Neural progenitor cell (in vitro differentiated cells): ENCODE measurements around the gene LILRB2. TPM values are rescaled to one million over a fixed set of nuclear protein-coding genes. Genes with fewer than 3 reads are reported as not detected.

Experiments
- DNase-seq: peaks from one replicate; pipeline ENCODE4 v3.0.0-alpha.2; 2016; ENCODE audit warnings: low spot score
- H2AFZ ChIP-seq: fragments of 200-600 bp; sonication (generic); replicated peaks from 2 replicates; pipeline ENCODE4 v1.6.1; 2016; ENCODE audit warnings: antibody characterized with exemption
- H3F3A ChIP-seq: fragments of 200-600 bp; sonication (generic); 2 replicates; pipeline ENCODE4 v1.6.1; 2016; ENCODE audit warnings: antibody characterized with exemption, low read depth
- H3K27ac ChIP-seq: fragments of 200-600 bp; sonication (generic); 2 replicates; pipeline ENCODE4 v1.5.1; 2016; ENCODE audit warnings: mild to moderate bottlenecking
- H3K27me3 ChIP-seq: fragments of 200-600 bp; sonication (generic); 2 replicates; pipeline ENCODE4 v1.6.1; 2016; ENCODE audit warnings: mild to moderate bottlenecking, moderate library complexity
- H3K36me3 ChIP-seq: fragments of 200-600 bp; sonication (generic); 2 replicates; pipeline ENCODE4 v1.5.1; 2016
- H3K4me1 ChIP-seq: fragments of 200-600 bp; sonication (generic); 2 replicates; pipeline ENCODE4 v1.6.1; 2016; ENCODE audit warnings: mixed run types
- H3K4me2 ChIP-seq: fragments of 200-600 bp; sonication (generic); 2 replicates; pipeline ENCODE4 v1.6.1; 2016
- H3K4me3 ChIP-seq: fragments of 200-600 bp; sonication (generic); 2 replicates; pipeline ENCODE4 v1.5.1; 2016
- H3K79me2 ChIP-seq: fragments of 200-600 bp; sonication (generic); 2 replicates; pipeline ENCODE4 v1.6.1; 2016; ENCODE audit warnings: low read depth
- H3K9ac ChIP-seq: fragments of 200-600 bp; sonication (generic); 2 replicates; pipeline ENCODE4 v1.6.1; 2016
- H3K9me3 ChIP-seq: fragments of 200-600 bp; sonication (generic); 2 replicates; pipeline ENCODE4 v1.5.1; 2016; ENCODE audit warnings: low read depth
- H4K20me1 ChIP-seq: fragments of 200-600 bp; sonication (generic); 2 replicates; pipeline ENCODE4 v1.6.1; 2016; ENCODE audit warnings: low read depth
- H3K27ac Mint-ChIP-seq: 3 replicates; pipeline ENCODE4 v1.8.0; 2021; ENCODE audit warnings: mixed read lengths
- H3K27me3 Mint-ChIP-seq: 2 replicates; pipeline ENCODE4 v1.8.0; 2022; ENCODE audit warnings: low read depth, mild to moderate bottlenecking, inconsistent platforms, moderate library complexity, mixed read lengths; ENCODE audit not compliant: insufficient read depth
- H3K36me3 Mint-ChIP-seq: 3 replicates; pipeline ENCODE4 v1.8.0; 2021; ENCODE audit warnings: mixed read lengths
- H3K4me1 Mint-ChIP-seq: 3 replicates; pipeline ENCODE4 v1.8.0; 2021; ENCODE audit warnings: mixed read lengths
- H3K4me3 Mint-ChIP-seq: 3 replicates; pipeline ENCODE4 v1.8.0; 2021; ENCODE audit warnings: mild to moderate bottlenecking, moderate library complexity, mixed read lengths
- H3K9me3 Mint-ChIP-seq: 3 replicates; pipeline ENCODE4 v1.8.0; 2020; ENCODE audit warnings: mixed read lengths
- CTCF ChIP-seq: fragments of 200-600 bp; sonication (generic); IDR thresholded peaks from 2 replicates; pipeline ENCODE4 v1.5.1; 2017; ENCODE audit warnings: antibody characterized with exemption, mild to moderate bottlenecking
- EZH2 ChIP-seq: fragments of 200-600 bp; sonication (generic); IDR thresholded peaks from 2 replicates; pipeline ENCODE4 v1.6.1; 2017; ENCODE audit warnings: antibody characterized with exemption, mild to moderate bottlenecking, moderate library complexity
- EZH2phosphoT487 ChIP-seq: fragments of 200-600 bp; sonication (generic); IDR thresholded peaks from 2 replicates; pipeline ENCODE4 v1.6.1; 2017; ENCODE audit warnings: antibody characterized with exemption
- total RNA-seq: library from RNA; depleted of rRNA; stranded (reverse); fragments of >200 nt; gene quantifications from 2 replicates; pipeline ENCODE4 v1.2.3, GENCODE V29; 2015; ENCODE audit warnings: low replicate concordance

LILRB2 gene
- total RNA-seq, 1 donor from 2014 or later = not detected

- Histone ChIP-seq H3K9me3 (no peaks in the 10 kb centered on the region), H3K79me2 (no peaks in the 10 kb centered on the region), H3K27me3 (peaks cover 3% of the 10 kb centered on the region), H3K9ac (no peak overlapping the region), H3F3A (no peaks in the 10 kb centered on the region), H3K36me3 (no peaks in the 10 kb centered on the region), H4K20me1 (no peaks in the 10 kb centered on the region), H2AFZ (no peak overlapping the region), H3K4me1 (no peaks in the 10 kb centered on the region), H3K4me3 (no peak overlapping the region), H3K4me2 (no peak overlapping the region), H3K27ac (no peak overlapping the region)
- no peak overlapping the region for H3K27ac Mint-ChIP-seq
- peaks cover 3% of the 10 kb centered on the region for H3K36me3 Mint-ChIP-seq
- H3K4me3 Mint-ChIP-seq = no peak overlapping the region
- no peaks in the 10 kb centered on the region for H3K9me3 Mint-ChIP-seq
- no peak for DNase-seq
- H3K4me1 Mint-ChIP-seq = peaks cover 5% of the 10 kb centered on the region
- H3K27me3 Mint-ChIP-seq = peaks cover 14% of the 10 kb centered on the region
- TF ChIP-seq EZH2phosphoT487 = no peak
- no peak for TF ChIP-seq EZH2
- TF ChIP-seq CTCF = no peak
These were observed 25.7 kb downstream of the LILRB2 start for GRCh38 chr19:54255105-54255775.

- Mint-ChIP-seq H3K9me3 (no peaks in the 10 kb centered on the region), H3K4me3 (no peak overlapping the region), H3K4me1 (peaks cover 7% of the 10 kb centered on the region), H3K36me3 (peaks cover 3% of the 10 kb centered on the region), H3K27ac (no peak overlapping the region), H3K27me3 (peaks cover 17% of the 10 kb centered on the region)
- no peaks in the 10 kb centered on the region for H3K79me2 ChIP-seq
- no peak overlapping the region for H3K4me3 ChIP-seq
- H3K4me2 ChIP-seq = no peak overlapping the region
- no peak overlapping the region for H3K9ac ChIP-seq
- TF ChIP-seq CTCF (no peak), EZH2phosphoT487 (no peak), EZH2 (no peak)
- no peaks in the 10 kb centered on the region for H3K36me3 ChIP-seq
- no peaks in the 10 kb centered on the region for H3K9me3 ChIP-seq
- no peaks in the 10 kb centered on the region for H3F3A ChIP-seq
- no peaks in the 10 kb centered on the region for H4K20me1 ChIP-seq
- H3K27me3 ChIP-seq = peaks cover 12% of the 10 kb centered on the region
- no peaks in the 10 kb centered on the region for H3K4me1 ChIP-seq
- H2AFZ ChIP-seq = no peak overlapping the region
- no peak for DNase-seq
- H3K27ac ChIP-seq = no peak overlapping the region
These were observed 26.6 kb downstream of the LILRB2 start for GRCh38 chr19:54254195-54254906.

- Histone ChIP-seq H2AFZ (no peak overlapping the region), H3K4me2 (no peak overlapping the region), H3K4me3 (no peak overlapping the region), H3K27ac (no peak overlapping the region), H3F3A (no peaks in the 10 kb centered on the region), H3K79me2 (no peaks in the 10 kb centered on the region), H4K20me1 (no peaks in the 10 kb centered on the region), H3K4me1 (no peaks in the 10 kb centered on the region), H3K27me3 (peaks cover 16% of the 10 kb centered on the region), H3K36me3 (no peaks in the 10 kb centered on the region), H3K9ac (no peak overlapping the region), H3K9me3 (no peaks in the 10 kb centered on the region)
- no peak overlapping the region for H3K4me3 Mint-ChIP-seq
- H3K9me3 Mint-ChIP-seq = no peaks in the 10 kb centered on the region
- H3K27me3 Mint-ChIP-seq = peaks cover 17% of the 10 kb centered on the region
- H3K27ac Mint-ChIP-seq = no peak overlapping the region
- peaks cover 3% of the 10 kb centered on the region for H3K36me3 Mint-ChIP-seq
- no peak for DNase-seq
- TF ChIP-seq EZH2 (no peak), CTCF (no peak), EZH2phosphoT487 (no peak)
- peaks cover 7% of the 10 kb centered on the region for H3K4me1 Mint-ChIP-seq
These were observed 27.3 kb downstream of the LILRB2 start for GRCh38 chr19:54253331-54254194.
